Activated naive CD4-positive, alpha-beta T cell treated with Interleukin-2 at 50 U/mL for 16 hours (primary cell): Measurements from ENCODE around the gene SIGMAR1.

ENCODE experiments used
- DNase-seq: peaks from one replicate; pipeline ENCODE4 v3.0.0-alpha.2; 2020

SIGMAR1 gene

GRCh38 chr9:34637356-34638137, at the start of gene SIGMAR1:
SIGMAR1 (minus strand) TSS chr9:34637787; CDS start chr9:34637697, 90 bp downstream.
- DNase-seq = peak; percentile 93

DNA sequence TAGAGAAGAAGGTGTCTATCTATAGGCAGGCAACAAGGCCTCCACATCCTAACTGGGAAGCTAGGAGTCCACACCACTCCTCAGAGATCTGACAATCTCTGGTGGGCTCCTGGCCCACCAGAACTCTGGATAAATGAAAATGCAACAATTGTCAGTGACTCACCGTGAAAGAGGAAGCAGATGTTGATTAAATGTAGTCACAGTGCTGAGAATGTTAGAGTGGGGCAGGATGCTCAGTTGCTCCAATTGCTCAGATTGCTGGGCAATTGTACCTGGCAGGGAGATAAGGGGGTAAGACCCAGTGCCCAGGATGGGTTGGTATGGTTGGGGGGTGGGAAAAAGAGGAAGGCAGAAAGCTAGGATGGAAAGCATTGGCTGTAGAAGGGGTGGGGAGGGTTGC, 49.1 kb upstream of the SIGMAR1 start:
- no peak for DNase-seq

DNA sequence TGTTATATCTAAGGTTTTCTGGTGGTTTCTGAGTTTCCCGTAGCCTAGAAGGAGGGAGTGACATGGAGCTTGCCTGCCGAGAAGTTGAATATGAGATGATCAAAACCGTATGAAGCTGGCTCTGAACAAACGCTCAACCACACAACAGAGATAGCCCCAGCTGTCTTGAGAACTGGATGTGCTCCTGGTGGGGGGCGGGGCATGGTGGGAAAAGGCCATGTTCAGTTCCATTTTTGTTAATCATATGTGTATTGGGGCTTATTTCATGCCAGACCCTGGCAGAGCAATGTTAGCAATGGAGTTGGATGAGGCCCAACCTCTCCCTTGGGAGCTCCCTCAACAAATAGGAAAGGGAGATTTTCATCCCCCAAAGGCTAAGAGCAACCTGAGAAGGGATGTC, 48.6 kb upstream of the SIGMAR1 start:
- no peak for DNase-seq

DNA sequence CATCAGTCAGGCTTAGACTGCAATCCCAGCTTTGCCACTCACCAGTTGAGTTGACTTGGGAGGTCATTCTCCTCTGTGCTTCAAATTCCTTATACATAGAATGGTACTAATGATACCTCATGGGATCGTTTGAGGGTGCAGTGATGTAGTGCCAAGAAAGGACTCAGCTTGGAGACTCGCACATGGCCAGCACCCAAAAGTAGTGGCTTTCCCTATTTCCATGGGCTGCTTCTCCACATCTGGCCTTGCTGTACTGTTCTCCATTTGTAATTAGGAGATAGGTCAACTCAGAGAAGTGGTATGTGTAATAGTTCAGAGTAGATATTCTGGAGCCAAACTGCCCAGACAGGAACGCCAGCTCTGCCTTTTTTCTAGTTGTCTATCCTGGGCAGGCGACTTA, 48.0 kb upstream of the SIGMAR1 start:
- DNase-seq = no peak

- DNase-seq = no peak
Observed at GRCh38 chr9:34684816-34685215, 47.2 kb upstream of the SIGMAR1 start.

- DNase-seq = peak; percentile 43
Observed at GRCh38 chr9:34684145-34684544, 46.6 kb upstream of the SIGMAR1 start.

DNA sequence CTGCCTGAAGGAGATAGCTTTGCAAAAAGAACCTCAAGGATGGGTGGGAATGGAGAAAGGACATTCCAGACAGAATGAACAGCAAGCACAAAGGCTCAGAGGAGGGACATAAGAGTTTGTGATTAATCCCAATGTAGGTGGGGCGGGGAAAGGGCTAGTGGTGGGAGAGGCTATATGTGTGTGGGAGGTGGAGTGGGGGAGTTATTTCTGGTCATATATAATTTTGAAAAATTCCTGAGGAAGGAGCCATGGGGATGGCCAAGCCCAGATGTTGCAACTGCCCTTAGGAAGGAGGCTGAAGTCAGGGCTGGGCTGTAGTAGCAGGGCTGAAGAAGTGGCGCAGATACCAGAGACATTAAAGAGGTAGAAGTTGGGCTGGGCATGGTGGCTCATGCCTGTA, 38.3 kb upstream of the SIGMAR1 start:
- no peak for DNase-seq

GRCh38 chr9:34675048-34675714, 37.6 kb upstream of the SIGMAR1 start:
- peak; percentile 56 for DNase-seq

DNA sequence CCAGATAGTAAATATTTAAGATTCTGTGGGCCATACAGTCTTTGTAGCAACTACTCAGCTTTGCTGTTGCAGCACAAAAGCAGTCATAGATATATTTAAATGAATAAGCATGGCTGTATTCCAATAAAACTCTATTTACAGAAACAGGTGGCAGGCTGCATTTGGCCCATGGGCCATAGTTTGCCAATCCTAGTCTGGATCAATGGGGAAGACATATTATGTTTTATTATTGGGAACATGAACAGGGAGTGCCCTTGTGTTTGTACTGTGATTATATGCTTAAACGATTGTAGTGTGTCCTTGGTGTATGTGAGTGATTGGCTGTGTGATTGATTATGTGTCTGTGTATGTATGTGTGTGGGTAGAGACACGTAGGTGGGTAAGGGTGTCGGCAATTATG, 36.9 kb upstream of the SIGMAR1 start:
- DNase-seq = no peak

DNA sequence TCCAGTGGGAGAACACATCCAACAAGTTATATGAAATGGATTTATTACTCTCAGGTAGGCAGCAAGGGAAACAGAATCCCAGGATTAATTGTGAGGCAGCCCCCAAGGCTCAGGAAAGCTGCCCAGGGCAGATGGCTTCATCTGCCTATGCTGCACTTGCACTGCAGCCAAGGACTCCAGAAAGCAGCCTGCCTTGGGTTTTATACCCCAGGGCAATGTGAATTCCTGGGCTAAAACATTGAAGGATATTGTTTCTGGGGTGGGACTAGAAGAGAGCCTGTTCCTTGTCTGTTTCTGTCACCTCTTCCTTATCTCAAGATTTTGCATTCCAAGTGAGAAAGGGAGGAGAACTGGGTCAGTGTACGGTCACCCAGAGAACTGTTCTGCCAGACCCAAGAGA, 33.7 kb upstream of the SIGMAR1 start:
- no peak for DNase-seq

DNA sequence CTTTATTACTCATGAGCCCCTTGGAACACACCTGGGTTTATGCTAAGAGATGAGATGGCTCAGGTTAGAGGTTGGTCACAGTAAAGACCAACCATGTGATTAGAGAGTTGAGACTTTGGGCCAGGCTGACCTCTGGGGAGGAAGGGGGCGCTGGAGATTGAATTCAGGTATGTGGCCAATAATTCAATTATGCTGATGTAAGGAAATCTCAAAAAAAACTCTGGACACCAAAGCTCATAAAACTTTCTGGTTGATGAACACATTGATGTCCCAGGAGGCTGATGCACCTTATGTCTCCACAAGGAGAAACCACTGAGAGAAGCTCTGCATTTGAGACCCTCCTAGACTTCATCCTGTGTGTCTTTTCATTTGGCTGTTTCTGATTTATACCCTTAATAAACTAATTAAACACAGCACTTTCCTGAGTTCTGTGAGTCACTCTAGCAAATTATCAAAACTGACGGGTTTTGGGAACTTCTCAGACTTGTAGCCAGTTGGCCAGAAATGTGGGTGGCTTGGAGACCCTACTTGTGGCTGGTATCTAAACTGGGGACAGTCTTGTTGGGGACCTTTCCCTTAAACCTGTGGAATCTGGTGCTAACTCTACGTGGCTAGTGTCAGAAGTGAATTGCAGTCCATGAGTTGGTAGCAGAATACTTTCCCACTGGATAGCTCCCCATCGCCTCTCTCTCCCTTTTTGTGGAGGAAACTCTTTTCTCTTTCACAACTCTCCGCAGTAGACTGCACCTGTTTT, 32.4 kb upstream of the SIGMAR1 start:
- no peak for DNase-seq

GRCh38 chr9:34665381-34666250, 28.0 kb upstream of the SIGMAR1 start:
- peak; percentile 84 for DNase-seq

DNA sequence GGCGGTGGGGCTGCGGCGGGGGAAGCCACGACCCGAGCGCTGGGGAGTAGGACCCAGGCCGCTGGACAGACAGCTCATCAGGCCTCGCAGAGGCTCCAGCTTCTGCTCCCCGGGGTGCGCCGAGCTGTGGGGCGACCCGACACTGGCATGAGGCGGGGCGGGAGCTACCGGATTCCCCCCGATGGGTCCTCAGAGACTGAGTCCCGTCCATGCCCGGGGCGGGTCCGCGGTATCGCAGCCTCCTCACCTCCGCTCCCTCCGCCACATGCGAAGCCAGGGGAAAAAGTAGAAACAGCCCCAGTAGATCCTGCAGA, 27.4 kb upstream of the SIGMAR1 start:
- no peak for DNase-seq

DNA sequence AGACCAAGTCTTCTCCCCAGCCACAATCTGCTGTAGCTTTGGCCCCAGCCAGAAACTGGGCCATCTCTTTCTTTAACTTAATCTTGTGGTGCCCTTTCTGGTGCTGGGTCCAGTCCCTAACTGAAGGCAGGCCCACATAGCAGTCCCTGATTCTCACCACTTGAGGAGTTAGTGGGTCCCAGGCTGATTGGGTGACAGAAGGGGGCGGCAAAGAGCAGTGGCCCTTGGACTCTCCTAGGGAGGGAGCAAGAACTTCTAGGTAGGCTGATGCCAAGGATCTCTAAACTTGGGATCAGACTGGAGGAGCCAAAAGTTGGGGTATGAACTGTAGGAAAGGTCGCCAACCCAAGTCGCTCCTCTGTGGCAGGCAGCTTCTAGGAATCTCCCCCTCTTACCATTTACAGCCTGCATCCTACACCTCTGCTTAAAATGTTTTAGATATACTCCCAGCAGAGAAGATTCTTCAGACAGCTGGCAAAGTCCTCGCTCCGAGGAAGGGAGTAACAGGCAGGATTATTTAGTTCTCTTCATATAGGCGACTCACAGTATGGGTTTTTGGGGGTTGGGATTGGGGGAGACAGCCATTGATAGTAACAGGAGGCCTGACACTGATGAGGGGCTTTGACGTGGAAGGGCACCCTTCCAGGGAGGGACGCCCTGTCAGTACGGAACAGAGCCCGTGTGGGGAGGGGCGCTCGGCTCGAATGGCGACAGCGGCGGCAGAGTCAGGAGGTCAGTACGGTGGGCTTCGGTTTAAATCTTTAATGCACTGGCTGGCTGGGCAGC, 26.9 kb upstream of the SIGMAR1 start:
- DNase-seq = peak; percentile 70

DNA sequence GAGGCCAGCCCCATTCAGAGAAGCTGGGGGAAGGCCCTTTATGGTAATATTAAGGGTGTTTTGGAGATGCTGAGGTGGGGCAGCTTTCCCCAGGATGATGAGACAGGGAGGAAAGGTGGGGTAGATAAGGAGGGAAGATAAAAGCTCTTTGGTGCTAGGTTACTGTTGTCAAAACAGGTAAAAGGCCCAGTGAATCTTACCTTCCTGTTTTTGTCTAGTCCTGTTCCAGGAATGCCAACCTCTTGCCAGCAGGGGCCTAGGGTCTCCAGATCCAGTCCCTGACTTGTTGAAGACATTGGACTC, 25.7 kb upstream of the SIGMAR1 start:
- DNase-seq = peak; percentile 12

DNA sequence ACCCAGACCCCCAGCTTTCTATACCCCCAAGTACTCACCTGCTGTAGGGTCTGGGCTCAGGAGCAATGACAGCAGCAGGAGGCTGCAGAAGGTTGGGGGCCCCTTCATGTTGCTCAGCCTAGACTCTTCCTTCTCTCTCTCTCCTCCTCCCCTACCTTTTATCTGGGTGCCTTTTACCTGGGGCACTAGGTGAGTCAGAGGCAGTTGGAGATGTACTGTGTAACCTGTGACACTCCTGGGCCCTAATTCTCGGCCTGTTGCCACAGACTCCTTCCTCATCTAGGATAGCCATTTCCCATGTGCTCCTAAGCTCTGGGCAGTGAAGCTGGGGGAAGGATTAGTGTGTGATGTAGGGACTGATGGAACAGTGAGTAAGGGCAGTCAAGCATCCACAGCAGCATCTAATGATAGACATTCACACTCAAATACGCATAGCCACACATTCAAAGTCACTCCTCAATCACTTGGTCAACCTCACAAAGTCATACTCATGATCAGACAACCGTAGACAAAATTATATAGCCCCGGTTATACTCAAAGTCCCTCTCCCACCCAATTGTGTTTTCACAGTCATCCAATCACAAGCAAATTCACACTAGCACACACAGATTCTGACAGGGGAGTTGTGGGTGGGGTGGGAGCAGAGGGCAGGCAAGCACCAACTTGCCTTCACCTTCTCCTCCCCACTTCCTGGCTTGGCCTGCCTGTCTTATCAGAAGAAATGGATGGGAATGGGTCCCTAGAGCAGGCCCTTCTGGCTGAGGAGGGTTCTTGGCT, 25.1 kb upstream of the SIGMAR1 start, which contains the start of gene CCL27:
TSS of gene CCL27 (minus strand) at position 132 of the 777 bp plus-strand sequence. CDS start at position 108, 24 bp downstream.
- DNase-seq = no peak

DNA sequence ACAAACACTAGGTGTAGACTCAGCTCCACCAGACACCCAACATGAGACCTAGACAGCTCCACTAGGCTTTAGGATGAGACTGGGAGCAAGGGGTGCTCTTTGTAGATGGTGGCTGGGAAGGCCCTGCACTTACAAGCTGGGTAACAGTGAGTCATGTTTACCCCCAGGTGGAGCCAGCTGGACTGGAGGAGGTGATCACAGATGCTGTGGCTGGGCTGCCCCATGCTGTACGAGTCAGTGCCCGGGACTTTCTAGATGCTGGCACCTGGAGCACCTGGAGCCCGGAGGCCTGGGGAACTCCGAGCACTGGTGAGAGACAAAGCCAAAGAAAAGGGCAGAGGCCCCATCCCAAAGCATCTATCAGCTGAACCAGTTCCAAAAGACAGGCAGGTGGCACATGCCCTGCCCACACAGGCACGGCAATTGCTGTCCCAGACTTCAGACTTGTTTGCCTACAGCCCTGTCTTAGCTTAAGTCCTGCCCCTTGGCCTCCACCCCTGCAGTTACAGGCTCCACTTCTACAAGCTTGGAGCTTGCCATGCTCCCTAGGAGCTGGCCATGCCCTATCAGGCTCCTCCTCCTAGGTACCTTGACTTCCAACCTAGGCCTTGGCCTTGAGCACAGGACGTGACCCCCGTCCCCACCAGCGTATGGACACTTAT, 22.1 kb upstream of the SIGMAR1 start:
- DNase-seq = no peak

DNA sequence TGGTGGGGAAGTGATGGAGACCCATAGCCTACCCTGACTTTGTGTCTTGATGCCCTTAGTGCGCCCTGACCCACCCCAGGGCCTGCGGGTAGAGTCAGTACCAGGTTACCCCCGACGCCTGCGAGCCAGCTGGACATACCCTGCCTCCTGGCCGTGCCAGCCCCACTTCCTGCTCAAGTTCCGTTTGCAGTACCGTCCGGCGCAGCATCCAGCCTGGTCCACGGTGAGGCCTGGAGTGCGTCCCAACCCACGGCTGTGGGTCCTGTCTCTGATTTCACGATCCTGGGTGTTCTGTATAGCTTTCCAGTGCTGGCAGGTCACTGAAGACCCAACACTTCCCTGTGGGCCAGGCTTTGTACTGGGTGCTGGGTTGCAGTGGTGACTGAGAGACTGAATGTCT, 20.9 kb upstream of the SIGMAR1 start:
- no peak for DNase-seq

- no peak for DNase-seq
Observed at GRCh38 chr9:34656992-34657391, 19.4 kb upstream of the SIGMAR1 start.

DNA sequence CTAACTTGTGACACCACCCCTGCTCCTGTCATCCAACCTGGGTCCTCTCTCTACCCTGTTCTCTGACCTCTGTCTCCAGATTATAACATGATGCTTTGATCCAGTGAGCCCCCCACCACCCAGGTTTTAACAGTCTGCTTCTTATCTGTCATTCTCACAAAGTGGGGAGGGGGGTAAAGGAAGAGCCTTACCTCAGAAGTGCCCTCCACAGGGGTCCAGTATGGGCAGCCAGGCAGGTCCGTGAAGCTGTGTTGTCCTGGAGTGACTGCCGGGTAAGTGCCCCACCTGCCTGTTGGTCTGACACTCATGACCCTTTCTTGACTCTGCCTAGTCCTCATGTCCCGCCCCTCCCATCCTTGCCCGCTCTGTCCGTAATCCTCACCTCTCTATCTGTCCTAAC, 17.8 kb upstream of the SIGMAR1 start:
- no peak for DNase-seq
